ENCODE measurements around the gene GRIK4. TPM values are rescaled to one million over a fixed set of nuclear protein-coding genes. Genes with fewer than 3 reads are reported as not detected.
"Not testable (repeated sequence)": the region's sequence is repeated elsewhere in the genome, so short reads cannot be mapped to it uniquely, and the experiment has no call there.

The GRIK4 gene
- polyA plus RNA-seq, 10 donors: 0.18 to 0.86 (median 0.36) TPM

GRCh38 chr11:120603071-120603470 is 91.5 kb downstream of the GRIK4 start:
- DNase-seq: no peak

- no peak for DNase-seq
Measured at GRCh38 chr11:120605469-120605868, 93.9 kb downstream of the GRIK4 start.

GRCh38 chr11:120606211-120607010 is 94.9 kb downstream of the GRIK4 start:
- no peak for DNase-seq

GRCh38 chr11:120608061-120608460 is 96.5 kb downstream of the GRIK4 start:
- DNase-seq: no peak

- peak; percentile 26 to 71 (median 61) for DNase-seq
Measured at GRCh38 chr11:120608760-120609211, 97.2 kb downstream of the GRIK4 start.

GRCh38 chr11:120610111-120610510 is 98.6 kb downstream of the GRIK4 start:
- DNase-seq: no peak

- DNase-seq: no peak
Measured at GRCh38 chr11:120611581-120611980, 100.0 kb downstream of the GRIK4 start.

- no peak for DNase-seq
Measured at GRCh38 chr11:120612513-120613263, 101.1 kb downstream of the GRIK4 start.

- no peak for DNase-seq
Measured at GRCh38 chr11:120613264-120614226, 102.0 kb downstream of the GRIK4 start.

- no peak for DNase-seq
Measured at GRCh38 chr11:120615391-120615790, 103.8 kb downstream of the GRIK4 start.

- no peak for DNase-seq
Measured at GRCh38 chr11:120618399-120618798, 106.9 kb downstream of the GRIK4 start.

GRCh38 chr11:120622189-120622875 is 110.8 kb downstream of the GRIK4 start:
- peak in 1 of 3 donors; percentile 41 for DNase-seq

GRCh38 chr11:120624992-120625391 is 113.4 kb downstream of the GRIK4 start:
- DNase-seq: not testable (repeated sequence)

GRCh38 chr11:120625565-120625964 is 114.0 kb downstream of the GRIK4 start:
- DNase-seq: no peak

- no peak for DNase-seq
Measured at GRCh38 chr11:120626791-120627190, 115.2 kb downstream of the GRIK4 start.

- no peak for DNase-seq
Measured at GRCh38 chr11:120627327-120628163, 116.0 kb downstream of the GRIK4 start.

- peak in 1 of 3 donors; percentile 17 for DNase-seq
Measured at GRCh38 chr11:120629407-120630080, 118.0 kb downstream of the GRIK4 start.

GRCh38 chr11:120630122-120630521 is 118.6 kb downstream of the GRIK4 start:
- no peak for DNase-seq

GRCh38 chr11:120632579-120632978 is 121.0 kb downstream of the GRIK4 start:
- no peak for DNase-seq
